Right forelimb (tissue), 1 donor: ENCODE data around the gene RPRD1B.
"Not testable (repeated sequence)": the region's sequence is repeated elsewhere in the genome, so short reads cannot be mapped to it uniquely, and the experiment has no call there.

Source experiments
- DNase-seq: peaks from one replicate; pipeline ENCODE4 v3.0.0-alpha.2; 2018

Gene RPRD1B

GRCh38 chr20:38001173-38001875, 32.2 kb upstream of the RPRD1B start:
- DNase-seq, result no peak

DNA sequence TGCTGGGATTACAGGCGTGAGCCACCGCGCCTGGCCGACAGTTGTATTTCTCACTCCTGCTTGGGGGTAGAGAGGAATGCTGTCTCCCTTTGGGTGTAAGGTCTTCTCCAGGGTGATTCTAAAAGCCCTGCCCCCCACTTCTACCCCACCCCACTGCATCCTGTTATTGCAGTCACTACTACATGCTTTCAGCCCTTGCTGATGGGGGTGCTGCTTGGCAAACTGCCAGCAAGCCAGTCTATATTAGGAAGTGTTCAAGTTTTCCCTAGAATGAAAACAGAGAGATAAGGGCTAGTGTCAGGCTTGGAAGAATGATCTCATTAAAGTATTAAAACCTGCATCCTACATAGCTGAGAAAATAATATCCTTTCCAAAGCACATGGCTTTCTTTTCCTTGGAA, 31.6 kb upstream of the RPRD1B start:
- DNase-seq, result no peak

DNA sequence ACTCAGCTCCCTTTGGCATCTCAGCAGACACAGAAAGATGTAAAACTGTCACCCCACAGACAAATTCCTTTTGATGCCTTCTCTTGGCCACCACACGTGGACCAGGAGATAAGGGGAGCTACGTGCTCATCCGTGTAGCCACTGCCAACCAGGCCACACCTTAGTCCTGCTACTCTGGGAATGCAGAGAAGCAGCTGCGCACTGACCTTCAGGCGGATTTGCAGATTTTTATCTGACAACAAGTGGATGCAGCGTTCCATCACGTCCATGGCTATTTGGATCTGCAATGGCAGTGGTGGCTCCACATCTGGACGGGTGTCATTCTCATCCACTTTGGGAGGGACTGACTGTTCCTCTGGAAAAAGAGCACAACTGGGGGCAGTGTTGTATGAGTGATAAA, 31.1 kb upstream of the RPRD1B start:
- no peak for DNase-seq

GRCh38 chr20:38004416-38004815, 29.1 kb upstream of the RPRD1B start:
- DNase-seq, result no peak

GRCh38 chr20:38005903-38006302, 27.6 kb upstream of the RPRD1B start:
- DNase-seq, result no peak

DNA sequence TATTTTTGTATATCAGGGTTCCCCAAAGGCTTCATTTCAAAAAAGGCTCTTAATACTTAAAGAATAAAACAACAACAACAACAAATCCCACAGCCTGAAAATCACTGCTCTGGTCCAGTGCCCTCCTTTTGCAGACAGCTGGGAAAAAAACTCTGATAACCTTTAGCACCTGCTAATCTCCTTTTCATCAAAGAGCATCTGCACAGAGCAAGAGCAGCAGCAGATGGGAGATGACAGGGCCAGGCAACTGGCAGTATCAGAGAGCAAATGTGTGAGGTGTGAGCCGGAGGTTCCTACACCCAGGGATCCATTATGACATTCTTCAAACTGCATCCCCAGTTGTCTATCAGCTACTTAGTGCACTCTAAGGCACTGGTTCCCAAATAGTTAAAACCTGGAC, 26.0 kb upstream of the RPRD1B start:
- no peak for DNase-seq

- DNase-seq, result no peak
Measured at GRCh38 chr20:38008233-38008944, 25.2 kb upstream of the RPRD1B start.

DNA sequence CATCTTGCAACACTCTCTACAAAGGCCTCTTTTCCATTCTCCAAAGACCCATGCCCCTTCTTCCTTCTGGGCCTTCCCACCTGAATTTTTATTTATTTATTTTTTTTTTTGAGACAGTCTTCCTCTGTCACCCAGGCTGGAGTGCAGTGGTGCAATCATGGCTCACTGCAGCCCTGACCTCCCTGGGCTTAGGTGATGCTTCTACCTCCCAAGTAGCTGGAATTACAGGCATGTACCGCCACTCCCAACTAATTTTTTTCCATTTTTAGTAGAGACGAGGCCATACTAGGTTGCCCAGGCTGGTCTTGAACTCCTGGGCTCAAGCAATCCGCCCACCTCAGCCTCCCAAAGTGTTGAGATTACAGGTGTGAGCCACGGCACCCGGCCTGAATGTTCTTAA, 24.1 kb upstream of the RPRD1B start:
- DNase-seq, result not testable (repeated sequence)

DNA sequence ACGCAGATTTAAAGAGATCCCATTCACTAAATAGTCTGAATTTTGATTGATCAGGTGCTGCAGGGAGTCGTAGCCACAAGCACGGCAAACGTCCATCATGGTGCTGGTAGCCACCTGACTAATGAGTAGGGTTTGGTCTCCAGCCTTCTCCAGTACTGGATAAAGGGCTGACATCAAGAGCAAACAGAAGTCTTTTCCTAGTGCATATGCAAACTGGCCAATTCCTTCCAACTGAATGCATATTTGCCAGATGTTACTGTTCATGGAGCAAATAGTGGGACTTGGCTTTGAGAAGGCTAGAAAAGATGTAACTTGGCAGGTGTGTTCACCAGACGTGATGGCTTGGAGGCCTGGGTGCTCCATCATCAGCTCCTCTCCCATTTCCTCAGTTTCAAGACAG, 21.9 kb upstream of the RPRD1B start:
- DNase-seq, result no peak

DNA sequence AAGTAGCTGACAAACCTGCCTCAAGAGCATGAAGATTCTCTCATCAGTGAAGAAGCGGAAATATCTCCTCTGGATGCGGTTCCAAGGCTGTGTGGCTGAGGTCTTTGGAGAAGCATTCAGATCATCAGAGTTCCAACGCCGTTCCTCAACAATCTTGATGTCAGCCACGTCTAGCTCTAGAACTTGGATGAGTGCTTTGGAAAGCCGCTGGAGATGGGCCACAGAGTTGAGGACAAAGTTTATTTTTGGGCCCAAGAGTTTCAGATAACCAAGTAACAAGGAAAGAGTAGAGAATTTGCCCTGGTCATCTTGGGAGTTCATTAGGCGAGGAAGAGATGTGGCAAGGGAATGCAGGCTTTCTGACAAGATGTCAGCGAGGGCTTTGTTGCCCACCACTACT, 21.2 kb upstream of the RPRD1B start:
- no peak for DNase-seq

- DNase-seq, result no peak
Measured at GRCh38 chr20:38013887-38014286, 19.7 kb upstream of the RPRD1B start.

GRCh38 chr20:38017959-38018358, 15.6 kb upstream of the RPRD1B start:
- no peak for DNase-seq

- no peak for DNase-seq
Measured at GRCh38 chr20:38018385-38018784, 15.2 kb upstream of the RPRD1B start.

DNA sequence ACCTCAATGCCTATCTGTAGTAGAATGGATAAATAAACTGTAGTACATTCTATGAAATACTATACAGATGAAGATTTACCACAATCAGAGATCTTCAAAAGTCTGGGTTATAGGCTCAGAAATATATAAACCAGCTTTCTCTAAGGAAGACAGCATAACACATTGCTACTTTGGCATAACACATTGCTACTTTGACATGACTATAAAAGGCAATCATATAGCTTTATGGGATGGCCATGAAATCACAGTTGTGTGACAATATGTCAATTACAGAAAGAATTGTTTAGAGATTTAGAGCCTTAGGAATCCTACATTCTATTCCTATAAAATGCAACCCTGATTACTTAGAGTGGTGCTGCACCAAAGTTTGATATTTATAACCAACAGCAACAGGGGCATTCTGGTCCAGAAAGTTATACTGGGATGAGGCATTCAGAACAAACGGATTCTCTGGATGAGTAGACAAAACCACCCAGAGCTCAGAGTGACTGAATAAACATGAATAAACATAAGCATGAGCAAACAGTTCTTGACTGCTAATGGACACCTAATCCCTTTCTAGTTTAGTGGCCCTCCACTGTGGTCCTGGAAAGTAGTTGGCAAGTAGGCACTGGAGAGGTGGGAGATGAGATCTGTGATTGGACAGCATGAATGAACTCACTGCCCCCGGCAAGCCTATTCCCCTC, 12.3 kb upstream of the RPRD1B start:
- DNase-seq, result no peak

DNA sequence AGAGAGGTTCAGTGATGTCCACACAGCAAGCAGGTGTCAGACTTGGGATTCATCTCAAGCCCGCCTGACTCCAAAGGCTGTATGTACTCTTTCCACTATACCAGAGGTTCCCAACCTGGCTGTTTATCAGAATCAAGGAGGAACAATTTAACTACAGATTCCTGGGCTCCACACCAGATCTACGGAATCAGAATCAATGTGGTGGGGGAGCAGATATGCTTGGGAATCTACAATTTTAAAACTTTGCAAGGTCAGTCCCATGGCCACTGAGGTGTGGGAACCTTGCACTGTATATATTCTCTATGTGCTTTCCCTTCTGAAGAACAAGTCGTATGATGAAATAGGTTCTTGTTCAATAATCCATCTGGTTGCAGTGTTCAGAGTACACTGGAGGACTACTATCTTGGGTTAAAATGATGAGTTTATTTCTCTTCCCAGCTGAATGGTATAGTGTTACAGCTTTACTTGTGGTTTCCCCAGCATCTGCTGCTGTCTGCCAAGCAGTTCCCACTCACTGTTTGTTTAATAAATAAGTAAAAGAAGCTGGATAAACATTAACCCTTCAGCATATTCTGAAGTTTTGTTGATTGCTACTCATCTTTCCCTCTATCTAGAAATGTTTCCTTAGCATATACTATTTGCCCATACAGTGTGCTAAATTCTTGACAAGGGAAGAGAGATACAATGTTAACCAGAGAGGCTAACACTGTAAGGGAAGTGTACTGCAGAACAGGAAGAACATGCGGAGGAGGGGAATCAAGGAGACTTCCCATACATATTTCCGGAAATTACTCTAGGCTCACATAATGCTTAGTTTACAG, 10.2 kb upstream of the RPRD1B start:
- DNase-seq, result no peak

DNA sequence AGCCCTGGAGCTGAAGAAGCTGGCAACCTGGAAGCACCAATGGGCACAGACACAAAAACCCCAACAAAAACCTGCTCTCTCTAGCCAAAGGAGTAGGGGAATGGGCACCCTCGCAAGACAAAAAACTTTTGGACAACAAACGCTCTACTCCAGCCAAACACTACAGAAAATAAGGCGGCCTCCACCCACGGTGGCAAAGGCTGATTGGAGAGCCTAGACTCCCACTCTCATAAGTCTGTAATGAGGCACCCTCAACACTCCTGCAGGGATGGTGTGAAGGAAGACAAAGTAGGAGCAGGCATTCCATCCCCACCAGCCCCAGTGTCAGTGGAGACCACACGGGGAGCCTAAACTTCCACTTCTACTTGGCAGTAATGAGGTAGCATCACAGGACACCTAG, 9.1 kb upstream of the RPRD1B start:
- DNase-seq, result no peak

- DNase-seq, result no peak
Measured at GRCh38 chr20:38029453-38029852, 4.1 kb upstream of the RPRD1B start.

GRCh38 chr20:38031957-38032356, 1.6 kb upstream of the RPRD1B start:
- DNase-seq, result no peak

- DNase-seq, result no peak
Measured at GRCh38 chr20:38032585-38033329, 789 bp upstream of the RPRD1B start.

GRCh38 chr20:38034108-38034649, 633 bp downstream of the RPRD1B start:
- DNase-seq, result no peak

DNA sequence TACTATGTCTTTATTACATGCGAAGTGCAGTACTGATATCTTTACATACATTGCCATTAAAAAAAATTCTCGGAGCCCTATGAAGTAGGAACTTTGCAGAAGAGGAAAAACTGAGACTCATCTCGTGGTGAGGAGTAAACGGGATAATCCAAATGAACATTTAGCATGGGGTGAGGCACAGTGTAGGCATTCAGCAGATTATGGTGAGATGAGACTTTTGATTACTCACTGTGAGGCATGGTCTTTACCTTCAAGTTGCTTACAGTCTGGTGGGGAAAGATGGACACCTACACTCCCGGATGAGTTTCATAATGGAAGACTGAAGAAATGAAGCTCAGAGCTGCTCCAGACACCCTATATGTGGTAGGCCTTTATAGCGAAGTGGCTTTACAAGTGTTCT, 1.4 kb downstream of the RPRD1B start:
- DNase-seq, result no peak

DNA sequence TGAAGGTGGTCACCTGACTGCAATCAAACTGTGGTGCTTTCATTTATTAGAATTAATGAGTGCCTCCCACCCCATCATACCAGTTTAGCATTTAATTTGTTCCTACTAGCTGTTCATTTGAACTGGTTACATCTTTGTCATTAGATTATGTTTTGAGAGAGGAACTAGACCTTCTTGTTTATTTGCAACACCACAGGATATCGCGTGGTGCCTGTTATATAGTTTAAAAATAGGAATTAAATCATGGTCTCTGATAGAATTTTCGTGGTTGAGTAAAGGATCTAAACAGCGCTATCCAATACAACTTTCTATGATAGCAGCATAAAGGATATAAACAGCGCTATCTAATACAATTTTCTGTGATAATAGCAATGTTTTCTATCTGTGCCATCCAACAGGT, 2.8 kb downstream of the RPRD1B start:
- no peak for DNase-seq
